ENCODE results near the gene OR2B3.

Gene OR2B3

DNA sequence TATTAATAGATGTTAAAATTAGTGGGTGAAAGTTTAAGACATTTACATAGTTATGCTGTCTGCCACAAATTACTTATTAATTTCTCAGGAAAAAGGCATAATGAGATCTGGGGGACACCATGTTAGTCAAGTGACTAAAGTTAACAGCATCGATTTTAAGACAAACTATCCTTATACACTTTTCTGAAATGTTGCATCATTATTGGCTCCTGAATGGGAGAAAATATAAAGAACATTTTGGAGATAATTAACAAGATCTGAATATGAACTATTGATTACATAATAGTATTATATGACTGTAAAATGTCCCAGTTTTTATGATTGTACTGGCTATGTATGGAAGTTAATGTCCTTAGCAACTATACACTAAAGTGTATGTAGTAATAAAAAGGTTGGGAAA is 7.9 kb downstream of the OR2B3 start:
- no peak overlapping the region for H3K4ac ChIP-seq (ENCODE audit: low read length)
- no CpG with 5 or more reads among the region's 1 CpG for WGBS, 2 donors (ENCODE audit: extremely low coverage in 2 of 2, insufficient read length in 2 of 2, insufficient replicate concordance in 1 of 2)
- no peak overlapping the region for H3K4me3 ChIP-seq (ENCODE audit: low read length in 2 of 2)
- H3K9me3 ChIP-seq (replicated peaks in 1 of 2; ENCODE audit: control insufficient read depth in 2 of 2, insufficient read depth in 1 of 2, low read depth in 1 of 2, low read length in 2 of 2) = no peaks in the 10 kb centered on the region
- no peak overlapping the region for H4K8ac ChIP-seq (ENCODE audit: low read depth, low read length)
- H3K23ac ChIP-seq (ENCODE audit: low read depth, low read length, poor library complexity) = no peak overlapping the region
- no peak overlapping the region for H3K4me2 ChIP-seq (ENCODE audit: insufficient read depth, low read length, poor library complexity, severe bottlenecking)
- no peak overlapping the region for H3K14ac ChIP-seq (ENCODE audit: low read length)
- H3K36me3 ChIP-seq (replicated peaks in 1 of 2; ENCODE audit: control insufficient read depth in 2 of 2, insufficient read depth in 2 of 2, low read length in 2 of 2) = no peaks in the 10 kb centered on the region
- no peak for DNase-seq (ENCODE audit: low spot score)
- no peak overlapping the region for H2AFZ ChIP-seq (ENCODE audit: low read length)
- H4K91ac ChIP-seq (ENCODE audit: low read depth, low read length, poor library complexity) = no peak overlapping the region
- no peak overlapping the region for H3K9ac ChIP-seq (ENCODE audit: low read depth, low read length, poor library complexity)
- H2AK5ac ChIP-seq (ENCODE audit: low read depth, low read length) = no peak overlapping the region
- no peaks in the 10 kb centered on the region for H3K79me1 ChIP-seq (ENCODE audit: low read depth, low read length)
- H2BK5ac ChIP-seq (ENCODE audit: low read length) = no peak overlapping the region
- no peak overlapping the region for H3K18ac ChIP-seq (ENCODE audit: low read length)
- H3K4me1 ChIP-seq (ENCODE audit: control insufficient read depth in 2 of 2, insufficient read depth in 1 of 2, low read depth in 1 of 2, low read length in 2 of 2) = no peaks in the 10 kb centered on the region
- peaks cover 0 to 6% (median 0%) of the 10 kb centered on the region in 3 experiments for H3K27me3 ChIP-seq (ENCODE audit: control insufficient read depth in 3 of 3, insufficient read depth in 3 of 3, low read depth in 1 of 3, low read length in 3 of 3)
- H2BK120ac ChIP-seq (ENCODE audit: low read depth, low read length) = no peak overlapping the region
- H2BK12ac ChIP-seq (ENCODE audit: low read length) = no peak overlapping the region
- no peak overlapping the region for H2BK15ac ChIP-seq (ENCODE audit: low read length)
- H3K27ac ChIP-seq (replicated peaks; ENCODE audit: low read length) = no peak overlapping the region

DNA sequence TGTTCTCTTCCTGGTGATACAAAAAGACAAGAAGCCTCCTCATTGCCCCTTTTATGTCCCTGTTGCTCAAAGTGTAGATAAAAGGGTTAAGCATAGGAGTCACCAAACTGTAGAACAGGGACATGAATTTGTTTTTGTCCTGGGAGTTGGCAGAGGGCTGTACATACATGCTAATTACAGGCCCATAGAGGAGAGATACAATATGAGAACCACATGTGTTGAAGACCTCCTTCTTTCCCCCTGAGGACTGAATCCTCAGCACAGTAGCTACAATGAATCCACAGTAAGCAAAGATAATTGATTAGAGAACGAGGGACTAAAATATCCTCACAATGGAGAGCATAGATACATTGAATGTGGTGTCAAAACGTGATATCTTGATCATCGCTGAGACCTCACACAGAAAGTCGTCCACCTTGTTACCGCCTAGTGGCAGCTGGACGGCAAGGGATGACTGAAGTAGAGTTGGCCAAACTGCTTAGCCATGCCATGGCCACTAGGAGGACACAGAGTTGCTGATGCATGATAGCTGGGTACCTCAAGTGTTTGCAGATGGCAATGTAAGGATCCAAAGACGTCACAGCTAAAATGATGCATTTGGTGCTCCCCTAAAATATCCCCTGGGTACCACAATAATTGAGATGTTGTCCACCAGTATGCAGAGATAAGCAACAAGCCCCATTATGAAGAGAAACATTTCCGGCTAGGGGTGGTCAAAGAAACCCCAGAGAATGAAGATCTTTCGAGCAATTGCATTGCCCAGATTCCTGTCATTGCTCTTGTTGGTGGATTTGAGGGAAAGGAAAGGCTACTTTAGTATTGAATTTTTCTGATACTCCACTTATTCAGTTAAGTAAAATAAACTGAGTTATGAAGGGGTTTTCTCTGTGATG is 15.0 kb downstream of the OR2B3 start:
- Histone ChIP-seq H2AK5ac (ENCODE audit: low read depth, low read length) (no peak overlapping the region), H2BK5ac (ENCODE audit: low read length) (no peak overlapping the region), H2BK15ac (ENCODE audit: low read length) (no peak overlapping the region), H3K79me1 (ENCODE audit: low read depth, low read length) (no peaks in the 10 kb centered on the region), H3K4me3 (ENCODE audit: low read length in 2 of 2) (no peak overlapping the region), H3K14ac (ENCODE audit: low read length) (no peak overlapping the region), H3K4me2 (ENCODE audit: insufficient read depth, low read length, poor library complexity, severe bottlenecking) (no peak overlapping the region), H2AFZ (ENCODE audit: low read length) (no peak overlapping the region), H3K23ac (ENCODE audit: low read depth, low read length, poor library complexity) (no peak overlapping the region), H2BK120ac (ENCODE audit: low read depth, low read length) (no peak overlapping the region), H3K4me1 (ENCODE audit: control insufficient read depth in 2 of 2, insufficient read depth in 1 of 2, low read depth in 1 of 2, low read length in 2 of 2) (no peaks in the 10 kb centered on the region), H3K27me3 (ENCODE audit: control insufficient read depth in 3 of 3, insufficient read depth in 3 of 3, low read depth in 1 of 3, low read length in 3 of 3) (peaks cover 0 to 10% (median 0%) of the 10 kb centered on the region in 3 experiments), H4K8ac (ENCODE audit: low read depth, low read length) (no peak overlapping the region), H3K36me3 (replicated peaks in 1 of 2; ENCODE audit: control insufficient read depth in 2 of 2, insufficient read depth in 2 of 2, low read length in 2 of 2) (no peaks in the 10 kb centered on the region), H3K18ac (ENCODE audit: low read length) (no peak overlapping the region), H3K9me3 (replicated peaks in 1 of 2; ENCODE audit: control insufficient read depth in 2 of 2, insufficient read depth in 1 of 2, low read depth in 1 of 2, low read length in 2 of 2) (no peaks in the 10 kb centered on the region), H3K27ac (replicated peaks; ENCODE audit: low read length) (no peak overlapping the region), H2BK12ac (ENCODE audit: low read length) (no peak overlapping the region), H3K9ac (ENCODE audit: low read depth, low read length, poor library complexity) (no peak overlapping the region), H3K4ac (ENCODE audit: low read length) (no peak overlapping the region), H4K91ac (ENCODE audit: low read depth, low read length, poor library complexity) (no peak overlapping the region)
- WGBS, 2 donors (ENCODE audit: extremely low coverage in 2 of 2, insufficient read length in 2 of 2, insufficient replicate concordance in 1 of 2) = no CpG with 5 or more reads among the region's 9 CpGs
- peak; percentile 11 for DNase-seq (ENCODE audit: low spot score)

DNA sequence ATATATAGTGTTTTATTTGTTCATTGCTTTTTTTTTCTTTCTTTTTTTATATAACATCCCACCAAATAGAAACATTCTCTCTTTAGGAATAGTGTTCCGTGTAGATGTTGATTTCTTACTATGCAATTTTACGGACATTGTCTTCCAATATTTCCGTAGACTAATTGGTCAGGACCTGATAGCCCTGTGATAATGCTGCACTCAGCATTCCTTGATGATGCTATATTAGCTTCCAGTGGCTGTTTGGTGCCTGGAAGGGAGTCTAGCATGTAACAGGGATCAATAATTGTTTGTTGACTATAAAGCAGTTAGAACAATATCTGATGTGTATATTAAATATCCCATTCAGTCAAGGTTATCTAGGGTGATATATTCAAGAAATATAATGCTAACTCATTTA is 35.4 kb downstream of the OR2B3 start:
- no peak overlapping the region for H2BK12ac ChIP-seq (ENCODE audit: low read length)
- H3K79me1 ChIP-seq (ENCODE audit: low read depth, low read length) = no peaks in the 10 kb centered on the region
- no peak overlapping the region for H3K4me3 ChIP-seq (ENCODE audit: low read length in 2 of 2)
- no peak overlapping the region for H3K18ac ChIP-seq (ENCODE audit: low read length)
- H2BK5ac ChIP-seq (ENCODE audit: low read length) = no peak overlapping the region
- no peak overlapping the region for H3K14ac ChIP-seq (ENCODE audit: low read length)
- H3K4me2 ChIP-seq (ENCODE audit: insufficient read depth, low read length, poor library complexity, severe bottlenecking) = no peak overlapping the region
- no peak overlapping the region for H2AFZ ChIP-seq (ENCODE audit: low read length)
- H2AK5ac ChIP-seq (ENCODE audit: low read depth, low read length) = no peak overlapping the region
- no peak overlapping the region for H3K23ac ChIP-seq (ENCODE audit: low read depth, low read length, poor library complexity)
- no peaks in the 10 kb centered on the region for H3K9me3 ChIP-seq (replicated peaks in 1 of 2; ENCODE audit: control insufficient read depth in 2 of 2, insufficient read depth in 1 of 2, low read depth in 1 of 2, low read length in 2 of 2)
- H3K27ac ChIP-seq (replicated peaks; ENCODE audit: low read length) = no peak overlapping the region
- H3K4ac ChIP-seq (ENCODE audit: low read length) = no peak overlapping the region
- H2BK15ac ChIP-seq (ENCODE audit: low read length) = no peak overlapping the region
- H3K27me3 ChIP-seq (ENCODE audit: control insufficient read depth in 3 of 3, insufficient read depth in 3 of 3, low read depth in 1 of 3, low read length in 3 of 3) = peaks cover 0 to 8% (median 0%) of the 10 kb centered on the region in 3 experiments
- H3K4me1 ChIP-seq (ENCODE audit: control insufficient read depth in 2 of 2, insufficient read depth in 1 of 2, low read depth in 1 of 2, low read length in 2 of 2) = no peaks in the 10 kb centered on the region
- no CpG with 5 or more reads among the region's 3 CpGs for WGBS, 2 donors (ENCODE audit: extremely low coverage in 2 of 2, insufficient read length in 2 of 2, insufficient replicate concordance in 1 of 2)
- H4K8ac ChIP-seq (ENCODE audit: low read depth, low read length) = no peak overlapping the region
- H2BK120ac ChIP-seq (ENCODE audit: low read depth, low read length) = no peak overlapping the region
- no peaks in the 10 kb centered on the region for H3K36me3 ChIP-seq (replicated peaks in 1 of 2; ENCODE audit: control insufficient read depth in 2 of 2, insufficient read depth in 2 of 2, low read length in 2 of 2)
- H3K9ac ChIP-seq (ENCODE audit: low read depth, low read length, poor library complexity) = no peak overlapping the region
- no peak for DNase-seq (ENCODE audit: low spot score)
- no peak overlapping the region for H4K91ac ChIP-seq (ENCODE audit: low read depth, low read length, poor library complexity)

DNA sequence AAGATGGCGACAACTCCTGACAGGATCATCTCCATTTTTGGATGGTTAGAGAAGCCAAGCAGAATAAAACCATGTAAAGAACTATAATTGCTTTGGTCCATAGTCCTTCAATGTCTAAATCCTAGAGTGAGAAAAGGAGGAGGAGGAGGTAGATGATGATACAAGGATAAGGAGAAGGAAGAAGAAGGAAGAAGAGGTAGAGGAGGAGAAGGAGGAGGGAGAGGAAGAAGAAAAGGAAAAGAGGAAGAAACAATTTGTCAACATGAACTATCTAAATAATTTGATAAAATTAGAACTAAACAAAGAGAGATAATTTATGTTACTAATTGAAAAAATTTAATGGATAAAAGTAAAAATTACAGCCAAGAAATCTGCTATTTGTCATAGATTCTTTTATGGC is 42.0 kb downstream of the OR2B3 start, which contains the start of gene OR2W1:
Gene OR2W1, minus strand, starts transcription at position 101 of the 400 bp plus-strand sequence. Its CDS starts 0 bp downstream, at position 101.
- Histone ChIP-seq H3K4me2 (ENCODE audit: insufficient read depth, low read length, poor library complexity, severe bottlenecking) (no peak within 1 kb of the TSS), H2BK15ac (ENCODE audit: low read length) (no peak within 1 kb of the TSS), H3K4me3 (ENCODE audit: low read length in 2 of 2) (no peak within 1 kb of the TSS), H2AFZ (ENCODE audit: low read length) (no peak within 1 kb of the TSS), H3K18ac (ENCODE audit: low read length) (no peak within 1 kb of the TSS), H3K23ac (ENCODE audit: low read depth, low read length, poor library complexity) (no peak within 1 kb of the TSS), H2BK5ac (ENCODE audit: low read length) (no peak within 1 kb of the TSS), H3K9ac (ENCODE audit: low read depth, low read length, poor library complexity) (no peak within 1 kb of the TSS), H3K14ac (ENCODE audit: low read length) (no peak within 1 kb of the TSS), H3K79me1 (ENCODE audit: low read depth, low read length) (no peaks in the 10 kb centered on the region), H4K8ac (ENCODE audit: low read depth, low read length) (no peak within 1 kb of the TSS), H2BK120ac (ENCODE audit: low read depth, low read length) (no peak within 1 kb of the TSS), H3K4me1 (ENCODE audit: control insufficient read depth in 2 of 2, insufficient read depth in 1 of 2, low read depth in 1 of 2, low read length in 2 of 2) (no peaks in the 10 kb centered on the region), H3K27me3 (ENCODE audit: control insufficient read depth in 3 of 3, insufficient read depth in 3 of 3, low read depth in 1 of 3, low read length in 3 of 3) (peaks cover 0 to 8% (median 0%) of the 10 kb centered on the region in 3 experiments), H3K4ac (ENCODE audit: low read length) (no peak within 1 kb of the TSS), H2AK5ac (ENCODE audit: low read depth, low read length) (no peak within 1 kb of the TSS), H3K27ac (replicated peaks; ENCODE audit: low read length) (no peak within 1 kb of the TSS), H3K9me3 (replicated peaks in 1 of 2; ENCODE audit: control insufficient read depth in 2 of 2, insufficient read depth in 1 of 2, low read depth in 1 of 2, low read length in 2 of 2) (no peaks in the 10 kb centered on the region), H2BK12ac (ENCODE audit: low read length) (no peak within 1 kb of the TSS), H3K36me3 (replicated peaks in 1 of 2; ENCODE audit: control insufficient read depth in 2 of 2, insufficient read depth in 2 of 2, low read length in 2 of 2) (no peaks in the 10 kb centered on the region), H4K91ac (ENCODE audit: low read depth, low read length, poor library complexity) (no peak within 1 kb of the TSS)
- DNase-seq (ENCODE audit: low spot score) = no peak
- no CpG with 5 or more reads among the region's 1 CpG for WGBS, 2 donors (ENCODE audit: extremely low coverage in 2 of 2, insufficient read length in 2 of 2, insufficient replicate concordance in 1 of 2)
